GM12878 (cell line): Measurements from ENCODE around the gene SLC25A13. TPM values are rescaled to one million over a fixed set of nuclear protein-coding genes. Genes with fewer than 3 reads are reported as not detected.

Experiments
- ATAC-seq: fragments of 200-7000 bp; cut with Tn5 transposase; 3 replicates; pipeline ENCODE4 v1.9.1; 2020; ENCODE audit warnings: mild to moderate bottlenecking, moderate library complexity
- BruUV-seq: library from RNA; stranded (reverse); fragments of 400-500 nt; replicated peaks from 2 replicates; lab custom pipeline; 2021; lab: Mats Ljungman, UMichigan
- CTCF ChIA-PET: fragments of 300-600 bp; sonication (Branson Sonifier 250); formaldehyde crosslinking; extraction: SDS; loops from one replicate; lab custom pipeline; 2021; ENCODE audit warnings: inconsistent platforms; lab: Yijun Ruan, JAX
- POLR2A ChIA-PET: fragments of 350-600 bp; formaldehyde crosslinking; extraction: SDS; loops from one replicate; lab custom pipeline; 2021; ENCODE audit warnings: inconsistent platforms; lab: Charles Lee
- RAD21 ChIA-PET: fragments of 300-600 bp; sonication (Branson Sonifier 250); formaldehyde crosslinking; loops from one replicate; lab custom pipeline; 2023; ENCODE audit warnings: antibody characterized with exemption; ENCODE audit not compliant: unreplicated experiment; lab: Charles Lee
- SMC1A ChIA-PET: fragments of 300-600 bp; sonication (Branson Sonifier 250); formaldehyde crosslinking; loops from one replicate; lab custom pipeline; 2023; ENCODE audit not compliant: unreplicated experiment, uncharacterized antibody; lab: Charles Lee
- DNase-seq: peaks from one replicate; pipeline ENCODE4 v3.0.0-alpha.2; 2011; ENCODE audit warnings: low read depth, low spot score
- FAIRE-seq: peaks from 3 replicates; lab custom pipeline; 2011; peaks lifted over from hg19 to GRCh38; lab: Jason Lieb, UNC
- H2AFZ ChIP-seq: 2 replicates; pipeline ENCODE4 v1.6.0; 2011; ENCODE audit warnings: low read depth, low read length, control low read depth; ENCODE audit not compliant: control insufficient read depth
- H3K27ac ChIP-seq: 2 replicates; pipeline ENCODE4 v1.5.1; 2011; ENCODE audit warnings: control low read depth; ENCODE audit not compliant: control insufficient read depth, insufficient read depth
- H3K27me3 ChIP-seq, 2 experiments: replicated peaks in 1 of 2; 2 replicates each; pipeline versions ENCODE4 v1.6.0 to v1.6.1; 2011; ENCODE audit warnings: low read length in 1 of 2; ENCODE audit not compliant: control insufficient read depth in 2 of 2, insufficient read depth in 2 of 2
- H3K36me3 ChIP-seq, 2 experiments: 2 replicates each; pipeline ENCODE4 v1.5.1; 2011; ENCODE audit warnings: low read length in 1 of 2; ENCODE audit not compliant: control insufficient read depth in 2 of 2, insufficient read depth in 2 of 2
- H3K4me1 ChIP-seq: 2 replicates; pipeline ENCODE4 v1.6.1; 2011; ENCODE audit warnings: mild to moderate bottlenecking, low read length, moderate library complexity, mixed read lengths; ENCODE audit not compliant: control insufficient read depth, insufficient read depth
- H3K4me2 ChIP-seq: 2 replicates; pipeline ENCODE4 v1.6.0; 2011; ENCODE audit warnings: control low read depth; ENCODE audit not compliant: control insufficient read depth, insufficient read depth
- H3K4me3 ChIP-seq: fragments of 200-600 bp; sonication (generic); 2 replicates; pipeline ENCODE4 v1.5.1; 2016
- H3K79me2 ChIP-seq: 2 replicates; pipeline ENCODE4 v1.6.0; 2011; ENCODE audit warnings: low read length; ENCODE audit not compliant: control insufficient read depth, insufficient read depth
- H3K9ac ChIP-seq: 2 replicates; pipeline ENCODE4 v1.8.0; 2011; ENCODE audit warnings: low read length, control low read depth, mixed read lengths; ENCODE audit not compliant: control insufficient read depth, insufficient read depth
- H3K9me3 ChIP-seq: replicated peaks from 3 replicates; pipeline ENCODE4 v1.5.1; 2011; ENCODE audit warnings: mild to moderate bottlenecking, low read length; ENCODE audit not compliant: control insufficient read depth, insufficient read depth
- H4K20me1 ChIP-seq: 2 replicates; pipeline ENCODE4 v1.6.0; 2011; ENCODE audit not compliant: control insufficient read depth, insufficient read depth
- CEBPB ChIP-seq, 2 experiments: fragments of 150-350 bp in 1 of 2; IDR thresholded peaks; 2 replicates each; pipeline ENCODE4 v1.6.1; 2012 to 2014; ENCODE audit warnings: low read depth in 2 of 2, low read length in 2 of 2, borderline replicate concordance in 1 of 2, inconsistent platforms in 1 of 2
- FOXK2 ChIP-seq: fragments of 450-650 bp; IDR thresholded peaks from 2 replicates; pipeline ENCODE4 v1.6.1; 2017; ENCODE audit warnings: mild to moderate bottlenecking, moderate library complexity
- FOXM1 ChIP-seq: IDR thresholded peaks from 2 replicates; pipeline ENCODE4 v1.6.1; 2012; ENCODE audit warnings: low read depth, mild to moderate bottlenecking, inconsistent platforms, low read length, moderate library complexity
- HCFC1 ChIP-seq: fragments of 150-350 bp; IDR thresholded peaks from 2 replicates; pipeline ENCODE4 v1.6.1; 2014; ENCODE audit warnings: low read length
- HDAC2 ChIP-seq: fragments of 200-600 bp; sonication (generic); IDR thresholded peaks from 2 replicates; pipeline ENCODE4 v1.6.1; 2017
- IRF4 ChIP-seq: IDR thresholded peaks from 2 replicates; pipeline ENCODE4 v1.6.1; 2011; ENCODE audit warnings: low read depth, low read length
- JUND ChIP-seq: IDR thresholded peaks from 2 replicates; pipeline ENCODE4 v1.6.1; 2012; ENCODE audit warnings: low read depth, mild to moderate bottlenecking, low read length, improper control_type of control experiment, moderate library complexity
- MLLT1 ChIP-seq: fragments of 450-650 bp; IDR thresholded peaks from 2 replicates; pipeline ENCODE4 v1.6.1; 2016; ENCODE audit warnings: mild to moderate bottlenecking
- MYB ChIP-seq: fragments of 150-350 bp; IDR thresholded peaks from 2 replicates; pipeline ENCODE4 v1.6.1; 2014; ENCODE audit warnings: mild to moderate bottlenecking, low read depth, low read length, borderline replicate concordance
- PRDM15 ChIP-seq: fragments of 450-650 bp; formaldehyde crosslinking; IDR thresholded peaks from 2 replicates; pipeline ENCODE4 v1.4.0; 2020; ENCODE audit warnings: mild to moderate bottlenecking, moderate library complexity
- RBBP5 ChIP-seq: fragments of 200-600 bp; sonication (generic); conservative IDR thresholded peaks from 2 replicates; pipeline ENCODE4 v1.6.1; 2016
- RELA ChIP-seq: fragments of 450-650 bp; IDR thresholded peaks from 2 replicates; pipeline ENCODE4 v1.8.0; 2014; ENCODE audit warnings: borderline replicate concordance; ENCODE audit not compliant: partially characterized antibody
- STAT1 ChIP-seq: fragments of 450-650 bp; conservative IDR thresholded peaks from 2 replicates; pipeline ENCODE4 v1.6.1; 2014; ENCODE audit warnings: antibody characterized with exemption, mild to moderate bottlenecking
- YBX1 ChIP-seq: fragments of 450-650 bp; IDR thresholded peaks from 2 replicates; pipeline ENCODE4 v1.6.1; 2016; ENCODE audit warnings: antibody characterized with exemption
- ZNF24 ChIP-seq: fragments of 450-650 bp; IDR thresholded peaks from 2 replicates; pipeline ENCODE4 v1.6.1; 2017; ENCODE audit warnings: antibody characterized with exemption, mild to moderate bottlenecking
- WGBS: methylation state at CpG from one replicate; pipeline ENCODE4 v1.1.6; 2016; ENCODE audit warnings: low lambda C conversion rate; ENCODE audit not compliant: insufficient replicate concordance, insufficient coverage; ENCODE audit errors: missing lambda C conversion rate; 5-methylcytosine and 5-hydroxymethylcytosine counted together
- in situ Hi-C: fragments of 300-500 bp; cut with MboI; formaldehyde crosslinking; loops from 9 replicates; pipeline ENCODE4 v1.14.3; 2018; ENCODE audit warnings: mixed read lengths
- intact Hi-C: fragments of 100-400 bp; cut with micrococcal nuclease; formaldehyde crosslinking; loops from one replicate; pipeline ENCODE4 v1.14.2; 2022; ENCODE audit not compliant: unreplicated experiment
- polyA plus RNA-seq, 11 experiments: library from polyadenylated mRNA; depleted of rRNA in 4 of 11; unstranded in 6 of 11; stranded (reverse) in 5 of 11; fragments of >200 nt; fragmentation: Nextera tagmentation in 4 of 11; fragmentation: Illumina TruSeq in 1 of 11; extraction: Ambion mirVana in 4 of 11; extraction: Trizol in 1 of 11; gene quantifications; 1 replicate in 1 of 11; 2 replicates in 10 of 11; pipeline versions ENCODE4 v1.2.1 to v1.2.3, GENCODE V29; 2011 to 2016; ENCODE audit warnings: inconsistent platforms in 2 of 11, missing spikeins in 2 of 11, low read depth in 1 of 11
- total RNA-seq, 4 experiments: library from RNA; depleted of rRNA in 3 of 4; stranded (reverse); fragments of >200 nt in 3 of 4; fragmentation: Illumina TruSeq in 1 of 4; extraction: Trizol in 1 of 4; gene quantifications; 2 replicates each; pipeline versions ENCODE4 v1.2.1 to v1.2.3, GENCODE V29; 2013 to 2021

The SLC25A13 gene
- total and polyA plus RNA-seq, 10 of the 15 experiments (the other 5 are each of a cell fraction or from before 2014, with no cell fraction given) = 7.0 to 24.7 (median 18.6) TPM

GRCh38 chr7:96344236-96344635 lies 22.3 kb upstream of the SLC25A13 start:
- no peak overlapping the region for H3K4me3 ChIP-seq
- no peak overlapping the region for H3K27ac ChIP-seq
- TF ChIP-seq HDAC2 (no peak), FOXM1 (no peak), HCFC1 (no peak), FOXK2 (no peak), STAT1 (no peak), MLLT1 (no peak)
- no peaks in the 10 kb centered on the region for H3K36me3 ChIP-seq
- no peak overlapping the region for H3K9ac ChIP-seq
- no peak overlapping the region for H2AFZ ChIP-seq
- H4K20me1 ChIP-seq = no peaks in the 10 kb centered on the region
- in situ Hi-C loops (no loop called here), intact Hi-C loops (no loop called here)
- no peaks in the 10 kb centered on the region for H3K9me3 ChIP-seq
- H3K4me1 ChIP-seq = no peaks in the 10 kb centered on the region
- SMC1A ChIA-PET = interaction anchor here (0.6 kb wide), 1 partner anchor 24 kb away, joined by 3 read pairs; no protein-coding TSS in a partner anchor
- H3K79me2 ChIP-seq = no peaks in the 10 kb centered on the region
- H3K4me2 ChIP-seq = no peak overlapping the region
- no peak for FAIRE-seq
- peak; percentile 52 for ATAC-seq
- no peaks in the 10 kb centered on the region for H3K27me3 ChIP-seq
- POLR2A ChIA-PET = no interaction called here
- CTCF ChIA-PET = interaction anchor here (0.7 kb wide), 1 partner anchor 199 kb away, joined by 4 read pairs; no protein-coding TSS in a partner anchor
- RAD21 ChIA-PET = no interaction called here
- WGBS = 3% methylated on average over 2 of the region's 2 CpGs
- DNase-seq = no peak
- BruUV-seq = no TSS peak

- Histone ChIP-seq H3K27me3 (no peaks in the 10 kb centered on the region), H3K9ac (no peak overlapping the region), H3K79me2 (no peaks in the 10 kb centered on the region), H3K27ac (no peak overlapping the region), H4K20me1 (no peaks in the 10 kb centered on the region), H2AFZ (no peak overlapping the region), H3K4me2 (no peak overlapping the region), H3K36me3 (no peaks in the 10 kb centered on the region), H3K4me1 (no peaks in the 10 kb centered on the region), H3K9me3 (no peaks in the 10 kb centered on the region), H3K4me3 (no peak overlapping the region)
- ChIA-PET SMC1A (no interaction called here), POLR2A (no interaction called here), RAD21 (no interaction called here), CTCF (no interaction called here)
- intact Hi-C loops = no loop called here
- no peak for FAIRE-seq
- in situ Hi-C loops = no loop called here
- DNase-seq = no peak
- no peak for ATAC-seq
- no TSS peak for BruUV-seq
- WGBS = 83% methylated on average over 1 of the region's 1 CpG
- TF ChIP-seq CEBPB (IDR thresholded peaks at IDR 0.05; ENCODE audit: borderline replicate concordance in 1 of 2, low read depth in 2 of 2, low read length in 2 of 2) = no peak
- no peak for TF ChIP-seq MYB
- no peak for TF ChIP-seq YBX1
- no peak for TF ChIP-seq RBBP5
- no peak for TF ChIP-seq ZNF24
- TF ChIP-seq PRDM15 (CRISPR knock-in tag) = no peak
- TF ChIP-seq JUND = no peak
- no peak for TF ChIP-seq IRF4
- no peak for TF ChIP-seq RELA
These were observed 20.2 kb upstream of the SLC25A13 start for GRCh38 chr7:96342049-96342448.
